ENCODE data around the gene RNPEPL1. TPM values are rescaled to one million over a fixed set of nuclear protein-coding genes. Genes with fewer than 3 reads are reported as not detected.

Gene RNPEPL1
- total and polyA plus RNA-seq, 10 of the 15 experiments (the other 5 are each of a cell fraction or from before 2014, with no cell fraction given): 0.24 to 49.5 (median 6.8) TPM

GRCh38 chr2:240557808-240558207, 10.5 kb upstream of the RNPEPL1 start, which contains the start of gene ANKMY1:
Gene ANKMY1, minus strand, starts transcription at chr2:240557988. Its CDS starts 653 bp downstream, at chr2:240557335.
- H4K20me1 ChIP-seq (ENCODE audit: control insufficient read depth, insufficient read depth): no peaks in the 10 kb centered on the region
- TF ChIP-seq TBL1XR1 (IDR thresholded peaks at IDR 0.05; ENCODE audit: low read depth, low read length) (no peak), CBX3 (IDR thresholded peaks at IDR 0.05; ENCODE audit: borderline replicate concordance, low read depth) (no peak), IRF5 (IDR thresholded peaks at IDR 0.05; ENCODE audit: borderline replicate concordance) (no peak), GABPA (IDR thresholded peaks at IDR 0.05; ENCODE audit: low read depth) (no peak), IKZF1 (conservative IDR thresholded peaks at IDR 0.05) (no peak), ZNF687 (IDR thresholded peaks at IDR 0.05) (no peak), BACH1 (IDR thresholded peaks at IDR 0.05; ENCODE audit: borderline replicate concordance) (0 out of 2 replicates have a peak, but pooled peaks have one; percentile 17), SMARCA5 (IDR thresholded peaks at IDR 0.05) (no peak), CUX1 (IDR thresholded peaks at IDR 0.05; ENCODE audit: insufficient replicate concordance, low read depth, low read length) (no peak), ATF7 (IDR thresholded peaks at IDR 0.05; ENCODE audit: low read depth) (no peak), PAX5 (IDR thresholded peaks at IDR 0.05; ENCODE audit: borderline replicate concordance, low read depth, low read length) (no peak)
- TF ChIP-seq, protein P1, sequence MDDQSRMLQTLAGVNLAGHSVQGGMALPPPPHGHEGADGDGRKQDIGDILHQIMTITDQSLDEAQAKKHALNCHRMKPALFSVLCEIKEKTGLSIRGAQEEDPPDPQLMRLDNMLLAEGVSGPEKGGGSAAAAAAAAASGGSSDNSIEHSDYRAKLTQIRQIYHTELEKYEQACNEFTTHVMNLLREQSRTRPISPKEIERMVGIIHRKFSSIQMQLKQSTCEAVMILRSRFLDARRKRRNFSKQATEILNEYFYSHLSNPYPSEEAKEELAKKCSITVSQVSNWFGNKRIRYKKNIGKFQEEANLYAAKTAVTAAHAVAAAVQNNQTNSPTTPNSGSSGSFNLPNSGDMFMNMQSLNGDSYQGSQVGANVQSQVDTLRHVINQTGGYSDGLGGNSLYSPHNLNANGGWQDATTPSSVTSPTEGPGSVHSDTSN (IDR thresholded peaks at IDR 0.05; ENCODE audit: insufficient replicate concordance, low read depth, low read length): peak; percentile 92

More at GRCh38 chr2:240557808-240558207, 10.5 kb upstream of the RNPEPL1 start, which contains the start of gene ANKMY1:
- Histone ChIP-seq H3K9ac (ENCODE audit: control insufficient read depth, insufficient read depth, low read length) (peak within 1 kb of the TSS; percentile 96; the same call in 1 of the 2 replicates), H3K4me1 (ENCODE audit: control insufficient read depth, insufficient read depth, low read length) (peaks cover 30% of the 10 kb centered on the region), H3K36me3 (ENCODE audit: control insufficient read depth in 2 of 2, insufficient read depth in 2 of 2, low read length in 1 of 2) (peaks cover 0 to 12% of the 10 kb centered on the region in 2 experiments; a peak in 2 of 4 replicates), H3K4me2 (ENCODE audit: control insufficient read depth, insufficient read depth) (peak within 1 kb of the TSS; percentile 99), H3K27me3 (replicated peaks in 1 of 2; ENCODE audit: control insufficient read depth in 2 of 2, insufficient read depth in 2 of 2, low read length in 1 of 2) (no peaks in the 10 kb centered on the region), H3K4me3 (peak within 1 kb of the TSS; percentile 66; the same call in 1 of the 2 replicates), H3K79me2 (ENCODE audit: control insufficient read depth, insufficient read depth, low read length) (peaks cover 39% of the 10 kb centered on the region), H3K27ac (ENCODE audit: control insufficient read depth, insufficient read depth) (peak within 1 kb of the TSS; percentile 96; the same call in 1 of the 2 replicates), H2AFZ (ENCODE audit: control insufficient read depth, low read depth, low read length) (no peak within 1 kb of the TSS), H3K9me3 (replicated peaks; ENCODE audit: control insufficient read depth, insufficient read depth, low read length) (no peaks in the 10 kb centered on the region; the same call in 2 of the 3 replicates)
- intact Hi-C loops (cut with micrococcal nuclease; ENCODE audit: unreplicated experiment) (no loop called here), in situ Hi-C loops (cut with MboI) (no loop called here)
- WGBS (ENCODE audit: insufficient coverage, insufficient replicate concordance, low lambda C conversion rate, missing lambda C conversion rate): 19% methylated on average over 8 of the region's 47 CpGs
- FAIRE-seq (no peak), ATAC-seq (peak; percentile 65), DNase-seq (ENCODE audit: low read depth, low spot score) (no peak)
- RAD21 ChIA-PET (ENCODE audit: unreplicated experiment): interaction anchor here (2.0 to 11.7 kb wide), 2 partner anchors 27 to 44 kb away, joined by 6 to 206 read pairs; partner anchors contain the start of gene CAPN10
- CTCF ChIA-PET: interaction anchor here (1.6 to 7.9 kb wide), 4 partner anchors 8 to 494 kb away, joined by 3 to 45 read pairs (median 20); partner anchors contain the start of gene CAPN10
- no TSS peak for BruUV-seq (replicated peaks)
- SMC1A ChIA-PET (ENCODE audit: uncharacterized antibody, unreplicated experiment): interaction anchor here (0.8 to 12.1 kb wide), 2 partner anchors 11 to 28 kb away, joined by 3 to 124 read pairs; partner anchors contain the start of genes CAPN10 and RNPEPL1
- POLR2A ChIA-PET: interaction anchor here (2.7 kb wide), 1 partner anchor 8 kb away, joined by 8 read pairs; no protein-coding TSS in a partner anchor

All from GM12878 (cell line).